ENCODE measurements around the gene EML2.

Gene EML2

DNA sequence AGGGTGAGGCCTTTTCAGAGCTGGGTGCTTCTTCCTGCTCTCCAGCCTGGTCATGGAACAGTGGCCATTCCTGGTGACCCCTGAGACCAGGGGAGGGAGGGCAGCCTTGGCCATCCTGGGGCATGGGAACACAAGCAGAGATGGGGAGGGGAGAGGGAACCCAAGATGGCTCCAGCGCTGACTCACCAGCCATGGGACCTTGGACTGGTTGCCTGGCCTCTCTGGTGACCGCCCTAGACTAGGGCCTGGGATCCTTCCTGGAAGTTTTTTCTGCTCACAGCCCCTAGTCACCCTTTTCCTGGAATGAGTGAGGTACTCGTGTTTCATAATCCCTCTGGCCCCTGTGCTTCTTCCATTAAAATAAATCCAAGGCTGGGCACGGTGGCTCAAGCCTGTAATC lies 51.3 kb downstream of the EML2 start:
- no peak for DNase-seq (ENCODE audit: low read depth)

DNA sequence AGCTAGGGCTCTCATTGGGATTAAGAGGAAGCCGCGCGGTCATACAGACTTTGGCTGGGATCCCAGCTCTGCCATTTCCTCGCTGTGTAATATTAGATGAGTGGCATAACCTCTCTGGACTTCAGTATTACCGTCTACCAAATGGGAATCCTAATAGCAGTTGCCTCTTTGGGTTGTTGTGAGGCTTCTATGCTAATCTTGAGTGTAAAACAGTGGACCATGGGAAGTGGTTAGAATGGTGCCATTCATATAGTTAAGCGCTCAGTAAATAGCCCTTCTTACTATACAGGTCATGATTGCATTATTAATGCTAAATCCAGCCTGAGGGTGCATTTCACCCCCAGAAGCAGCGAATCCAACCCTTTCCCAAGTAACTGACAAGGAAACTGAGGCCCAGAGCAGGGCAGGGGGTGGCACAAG lies 54.0 kb downstream of the EML2 start:
- DNase-seq (ENCODE audit: low read depth), result no peak

DNA sequence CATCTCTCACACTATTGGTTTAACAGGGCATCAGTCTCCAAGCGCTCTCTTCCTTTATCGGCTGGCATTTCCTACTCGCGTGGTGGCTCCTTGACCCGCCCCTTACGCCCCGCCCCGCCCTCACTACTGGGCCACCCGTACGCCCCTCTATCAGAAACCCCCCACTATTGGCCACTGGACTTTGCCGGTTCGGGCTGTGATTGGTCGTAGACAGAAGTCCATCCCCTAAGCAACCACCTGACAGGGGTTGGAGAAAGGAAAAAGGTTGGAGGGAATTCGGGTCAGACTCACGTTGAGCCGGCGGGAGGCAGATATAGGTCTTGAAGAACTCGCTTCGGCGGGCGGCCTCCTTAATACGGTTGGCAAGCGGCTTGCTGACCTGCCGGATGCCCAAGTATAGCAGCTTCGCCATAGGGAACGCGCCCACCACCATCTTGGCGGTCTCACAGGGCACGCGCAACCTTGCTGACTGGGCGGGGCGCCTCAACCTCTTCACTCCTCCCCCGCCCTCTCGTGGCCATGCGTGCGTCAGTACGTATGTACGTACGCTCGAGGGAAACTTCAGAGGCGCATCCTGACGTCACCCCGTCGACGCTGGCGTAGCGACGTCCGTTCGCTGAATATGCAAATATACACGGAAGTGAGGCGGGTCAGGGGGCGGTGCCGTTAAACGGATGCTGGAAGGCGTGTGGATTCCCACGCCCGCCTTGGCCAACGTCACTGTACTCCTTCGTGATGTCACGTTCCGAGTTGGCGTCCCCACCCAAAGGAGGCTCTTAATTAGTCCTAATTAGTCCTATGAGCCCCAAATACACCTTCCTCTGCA lies 54.7 kb downstream of the EML2 start, which contains the start of gene OPA3:
Gene OPA3 (minus strand): TSS at position 471 of the 826 bp plus-strand sequence. CDS start 38 bp downstream, at position 433.
- DNase-seq (ENCODE audit: low read depth), result peak; percentile 92

DNA sequence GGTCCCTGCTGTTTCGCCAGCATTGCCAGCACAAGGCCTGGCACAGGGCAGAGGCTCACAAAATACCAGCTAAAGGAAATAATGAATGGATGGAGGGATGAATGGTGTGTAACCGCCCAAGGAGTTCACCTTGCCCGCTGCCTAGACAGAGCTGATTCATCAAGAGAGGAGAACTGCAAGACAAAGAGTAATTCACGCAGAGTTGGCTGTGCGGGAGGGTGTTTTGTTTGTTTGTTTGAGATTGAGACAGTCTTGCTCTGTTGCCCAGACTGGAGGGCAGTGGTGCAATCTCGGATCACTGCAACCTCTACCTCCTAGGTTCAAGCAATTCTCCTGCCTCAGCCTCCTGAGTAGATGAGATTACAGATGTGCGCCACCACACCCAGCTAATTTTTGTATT lies 57.6 kb downstream of the EML2 start:
- DNase-seq (ENCODE audit: low read depth), result no peak

DNA sequence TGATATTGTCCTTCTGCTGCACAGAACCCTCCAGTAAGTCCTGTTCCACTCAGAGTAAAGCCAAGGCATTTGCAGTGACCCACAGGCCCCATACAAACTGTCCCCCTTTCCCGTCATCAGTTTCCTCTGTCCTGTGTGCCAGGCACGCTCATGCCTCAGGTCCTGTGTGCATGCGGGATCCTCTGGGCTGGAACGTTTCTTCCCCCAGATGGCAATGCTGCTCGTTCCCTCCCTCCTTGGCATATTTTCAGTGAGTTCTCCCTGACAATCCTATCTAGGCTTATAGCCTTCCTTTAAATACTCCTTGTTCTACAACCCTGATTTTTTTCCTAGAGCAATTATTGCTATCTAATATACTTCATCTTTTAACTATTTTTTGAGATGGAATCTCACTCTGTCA lies 60.3 kb downstream of the EML2 start:
- DNase-seq (ENCODE audit: low read depth), result no peak

DNA sequence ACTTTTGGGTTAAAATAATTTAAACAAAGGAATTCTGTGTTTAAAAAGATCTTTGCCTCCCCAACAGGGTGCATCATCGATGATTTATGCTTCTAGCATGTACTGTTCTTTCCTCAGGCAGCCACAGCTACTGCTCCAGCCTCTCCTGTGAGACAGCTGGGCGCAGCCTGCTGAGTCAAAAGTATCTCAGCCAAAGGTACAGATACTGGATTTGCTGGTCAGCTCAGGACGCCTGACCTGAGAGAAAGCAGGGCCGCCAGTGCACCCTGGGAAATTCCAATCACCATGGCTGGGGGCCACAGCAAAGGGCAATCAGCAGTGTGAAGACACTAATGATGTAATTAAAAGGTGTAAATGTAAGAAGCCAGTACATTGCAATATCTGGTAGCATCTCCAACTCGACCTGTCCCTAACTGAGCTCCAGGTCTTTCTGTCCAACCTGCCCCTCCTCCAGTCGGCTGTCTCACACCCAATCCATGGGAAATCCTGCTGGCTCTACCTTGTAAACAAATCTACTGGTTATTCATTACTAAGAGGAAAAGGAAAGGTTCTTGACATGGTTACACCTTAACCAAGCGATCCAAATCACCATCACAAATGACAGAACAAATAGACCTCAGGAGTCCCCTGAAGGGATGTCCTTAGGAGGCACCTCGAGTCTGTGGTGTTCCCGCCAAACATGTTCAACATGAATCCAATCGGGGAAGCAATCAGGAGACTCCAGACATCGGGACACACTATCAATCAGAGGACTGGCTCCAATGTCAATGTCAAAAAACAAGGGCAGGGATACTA lies 61.9 kb downstream of the EML2 start:
- DNase-seq (ENCODE audit: low read depth), result no peak

DNA sequence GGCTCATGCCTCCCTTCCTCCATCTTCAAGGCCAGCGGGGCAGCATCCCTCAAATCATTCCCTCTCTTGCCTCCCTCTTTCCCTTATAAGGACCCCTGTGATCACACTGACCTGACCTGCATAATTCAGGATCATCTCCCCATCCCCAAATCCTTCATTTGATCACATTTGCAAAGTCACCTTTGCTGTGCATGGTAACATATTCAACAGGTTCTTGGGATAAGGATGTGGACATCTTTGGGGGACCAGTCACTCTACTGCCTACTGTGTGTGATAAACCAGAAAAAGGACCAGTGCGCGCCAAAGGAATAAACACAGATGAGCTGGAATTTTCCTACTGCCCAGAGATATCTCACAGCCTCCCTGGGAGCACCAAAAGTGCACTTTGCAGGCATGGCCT lies 62.5 kb downstream of the EML2 start:
- no peak for DNase-seq (ENCODE audit: low read depth)

DNA sequence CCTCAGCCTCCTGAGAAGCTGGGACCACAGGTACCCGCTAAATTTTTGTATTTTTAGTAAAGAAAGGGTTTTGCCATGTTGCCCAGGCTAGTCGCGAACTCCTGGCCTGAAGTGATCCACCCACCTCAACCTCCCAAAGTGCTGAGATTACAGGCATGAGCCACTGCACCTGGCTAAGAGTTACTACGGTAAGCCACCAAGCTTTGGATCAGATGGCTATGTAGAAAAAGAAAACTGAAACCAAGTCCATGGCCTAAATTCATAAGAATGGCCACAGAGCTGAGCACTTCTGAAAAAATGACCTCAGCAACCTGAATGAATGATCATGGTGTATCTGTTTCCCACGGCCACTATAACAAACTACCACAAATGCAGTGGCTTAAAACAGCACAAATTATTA lies 64.0 kb downstream of the EML2 start:
- DNase-seq (ENCODE audit: low read depth), result no peak

GRCh38 chr19:45574526-45574925 lies 64.7 kb downstream of the EML2 start:
- no peak for DNase-seq (ENCODE audit: low read depth)

DNA sequence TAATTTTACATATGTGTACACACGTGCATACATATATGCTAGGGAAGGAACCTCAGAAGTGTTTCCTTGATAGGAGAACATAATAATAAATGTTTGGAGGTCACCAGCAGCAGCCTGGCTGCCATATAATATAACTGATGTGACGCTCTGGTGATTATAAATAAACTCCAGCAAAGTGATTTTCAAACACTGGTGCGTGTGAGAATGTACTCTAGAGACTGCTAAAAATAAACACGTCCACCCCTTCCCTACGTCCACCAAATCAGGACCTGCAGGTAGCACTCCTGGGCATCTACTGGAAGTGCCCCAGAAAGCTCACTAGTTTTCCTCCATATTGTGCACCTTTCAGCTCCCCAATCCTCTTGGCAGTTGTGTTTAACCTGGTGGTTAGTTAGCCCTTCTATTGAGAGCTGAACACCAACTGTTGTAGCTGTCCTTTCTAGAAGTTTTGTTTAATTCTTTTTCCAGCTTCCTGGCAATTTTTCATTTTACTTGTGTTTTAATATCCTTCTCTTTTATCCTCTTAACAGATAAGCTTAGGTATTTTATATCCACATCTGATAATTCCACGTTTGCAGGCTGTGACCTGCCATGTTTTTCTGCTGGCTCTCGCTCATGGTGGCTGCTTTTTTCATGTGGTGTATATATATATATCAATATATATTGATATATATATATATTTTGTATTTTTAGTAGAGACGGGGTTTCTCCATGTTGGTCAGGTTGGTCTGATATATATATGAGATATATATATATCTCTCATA lies 67.6 kb downstream of the EML2 start:
- no peak for DNase-seq (ENCODE audit: low read depth)

DNA sequence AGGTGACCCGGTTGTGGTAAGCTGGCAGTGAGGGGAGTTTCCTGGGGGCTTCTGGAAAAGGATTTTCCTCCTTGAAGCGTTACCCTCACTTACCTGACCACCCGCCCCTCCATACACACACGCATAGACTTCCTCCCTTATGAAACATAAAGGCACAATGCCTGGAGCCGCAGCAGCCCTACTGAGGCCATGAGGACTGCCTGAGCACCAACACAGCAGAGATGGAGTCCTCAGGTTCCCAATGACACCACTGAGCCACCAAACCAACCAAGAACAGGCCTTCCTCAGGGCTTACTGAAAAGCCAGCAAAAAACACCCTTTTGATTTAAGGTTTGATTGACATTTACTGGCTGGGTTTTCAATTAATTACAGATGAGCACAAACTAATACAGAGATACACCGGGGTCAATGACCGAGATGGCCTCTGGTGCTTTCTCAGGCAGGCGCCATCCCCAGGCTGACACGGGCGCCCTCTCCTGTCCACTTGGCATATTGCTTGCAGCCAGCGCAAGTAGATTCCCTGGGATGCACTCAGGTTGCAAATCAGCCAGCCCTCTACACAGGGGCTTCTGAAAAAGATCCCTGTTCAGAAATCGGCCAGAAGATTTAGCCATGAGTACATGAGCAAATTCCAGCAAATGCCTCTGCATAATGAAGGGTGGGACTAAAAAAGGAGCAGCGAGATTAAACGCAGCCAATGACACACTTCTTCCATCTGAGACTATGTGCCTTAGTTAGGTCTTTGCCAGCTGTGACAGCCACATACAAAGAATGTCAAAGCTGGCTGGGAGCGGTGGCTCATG lies 69.4 kb downstream of the EML2 start:
- DNase-seq (ENCODE audit: low read depth), result peak; percentile 27

- no peak for DNase-seq (ENCODE audit: low read depth)
Measured at GRCh38 chr19:45568732-45569131, 70.5 kb downstream of the EML2 start.

GRCh38 chr19:45567609-45568008 lies 71.6 kb downstream of the EML2 start:
- DNase-seq (ENCODE audit: low read depth), result no peak

DNA sequence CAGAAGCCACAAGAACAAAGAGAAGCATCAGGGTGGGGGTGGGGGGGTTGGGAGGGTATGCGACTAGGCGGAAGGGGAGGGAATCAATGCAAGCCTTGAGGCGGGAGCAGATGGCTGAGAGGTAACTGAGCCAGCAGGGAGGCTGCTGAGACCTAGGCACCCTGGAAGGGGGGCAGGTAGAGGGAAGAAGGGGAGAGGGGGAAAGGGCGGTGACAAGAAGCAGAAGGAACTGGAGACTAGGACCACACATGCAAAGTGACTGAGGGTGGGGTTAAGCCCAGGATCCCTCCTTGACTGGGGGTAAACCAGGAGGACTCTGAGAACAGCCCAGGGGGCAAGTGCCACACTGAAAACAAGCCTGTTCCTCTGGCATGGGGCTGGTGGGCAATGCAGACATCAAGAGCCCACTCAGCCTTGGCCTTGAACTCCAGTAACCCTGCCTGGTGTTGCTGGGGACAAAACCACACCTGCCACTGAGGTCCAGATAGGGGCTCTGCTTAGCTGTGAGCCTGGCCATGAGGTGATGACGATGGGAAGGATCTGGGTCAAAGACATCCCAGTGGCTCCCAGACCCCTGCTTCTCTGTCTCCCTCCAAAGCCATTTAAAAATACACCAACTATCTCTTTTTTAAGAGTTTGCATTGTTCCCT lies 74.9 kb downstream of the EML2 start:
- DNase-seq (ENCODE audit: low read depth), result no peak

DNA sequence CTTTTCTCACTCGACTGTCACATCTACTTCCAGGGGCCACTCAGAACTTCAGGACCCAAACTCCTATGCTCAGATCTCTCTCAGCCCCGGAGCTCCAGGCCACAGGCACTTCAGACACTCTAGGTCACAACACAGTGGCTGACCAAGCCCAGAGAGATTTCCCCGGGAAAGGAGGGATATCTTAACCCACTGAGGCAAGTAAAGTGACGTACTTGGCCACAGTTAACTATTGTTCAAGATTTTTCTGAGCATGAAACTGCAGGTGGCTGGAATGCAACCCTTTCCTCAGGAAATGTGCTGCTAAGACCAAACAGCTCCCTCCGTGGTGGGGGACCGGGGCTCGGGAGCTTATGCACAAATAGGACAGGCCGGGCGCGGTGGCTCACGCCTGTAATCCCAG lies 78.5 kb downstream of the EML2 start:
- DNase-seq (ENCODE audit: low read depth), result no peak

- DNase-seq (ENCODE audit: low read depth), result no peak
Measured at GRCh38 chr19:45560038-45560437, 79.2 kb downstream of the EML2 start.

All from stimulated activated CD8-positive, alpha-beta memory T cell treated with anti-CD3 and anti-CD28 coated beads, Interleukin-15, amount 100 ng/mL, for 24 hours (primary cell).